NCI-H187 treated with DMSO at 0.1 percent for 48 hours (cell line): Measurements from ENCODE around the gene GSC2.

Experiments used
- DNase-seq: peaks from one replicate; lab custom pipeline; 2025; lab: John Stamatoyannopoulos, UW

The GSC2 gene

GRCh38 chr22:19119949-19120348 lies 30.1 kb downstream of the GSC2 start:
- DNase-seq: no peak

- DNase-seq: no peak
Observed at GRCh38 chr22:19118329-19118880, 31.7 kb downstream of the GSC2 start.

- no peak for DNase-seq
Observed at GRCh38 chr22:19117111-19117512, 33.0 kb downstream of the GSC2 start.

- no peak for DNase-seq
Observed at GRCh38 chr22:19115628-19116027, 34.5 kb downstream of the GSC2 start.

GRCh38 chr22:19114984-19115552 lies 35.0 kb downstream of the GSC2 start:
- no peak for DNase-seq

GRCh38 chr22:19113429-19113828 lies 36.7 kb downstream of the GSC2 start:
- DNase-seq: no peak

DNA sequence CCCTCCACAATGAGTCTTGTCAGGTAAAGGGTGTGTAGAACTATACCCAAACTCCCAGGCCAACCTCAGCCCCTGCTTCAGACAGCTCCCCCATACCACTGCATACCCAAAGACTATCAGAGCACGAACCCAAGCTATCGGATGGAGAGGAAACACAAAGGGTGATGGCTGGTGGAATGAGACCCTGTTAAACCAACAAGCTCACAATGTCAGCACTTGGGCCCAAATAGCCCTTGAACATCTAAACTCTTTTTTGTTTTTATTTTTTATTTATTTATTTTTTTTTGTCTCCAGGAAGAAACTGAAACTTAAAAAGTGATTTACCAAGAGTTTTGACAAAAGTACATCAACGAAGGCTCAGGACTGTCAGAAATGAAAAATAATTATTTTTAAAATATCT lies 38.5 kb downstream of the GSC2 start:
- DNase-seq: no peak

DNA sequence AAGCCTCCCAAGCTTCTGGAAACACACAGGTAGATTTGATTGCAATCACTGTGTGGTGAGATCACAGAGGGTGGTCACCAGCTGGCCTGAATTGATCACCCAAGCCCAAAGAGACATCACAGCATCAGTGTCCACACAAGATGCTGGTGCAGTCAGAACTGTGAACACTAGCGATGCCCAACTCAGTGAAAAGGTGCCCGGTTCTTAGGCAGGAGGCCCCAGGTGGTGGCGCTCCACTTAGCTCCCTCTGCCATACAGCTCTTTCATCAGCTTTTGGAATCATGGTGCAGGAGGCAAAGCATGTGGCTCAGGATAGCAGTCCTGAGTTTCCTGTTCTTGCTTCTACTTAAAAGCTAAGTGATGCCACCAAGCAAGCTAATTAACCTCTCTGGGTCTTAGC lies 39.0 kb downstream of the GSC2 start:
- no peak for DNase-seq

GRCh38 chr22:19110646-19111045 lies 39.4 kb downstream of the GSC2 start:
- no peak for DNase-seq

GRCh38 chr22:19110064-19110458 lies 40.0 kb downstream of the GSC2 start:
- DNase-seq: no peak

GRCh38 chr22:19109198-19110063 lies 40.7 kb downstream of the GSC2 start:
- no peak for DNase-seq

DNA sequence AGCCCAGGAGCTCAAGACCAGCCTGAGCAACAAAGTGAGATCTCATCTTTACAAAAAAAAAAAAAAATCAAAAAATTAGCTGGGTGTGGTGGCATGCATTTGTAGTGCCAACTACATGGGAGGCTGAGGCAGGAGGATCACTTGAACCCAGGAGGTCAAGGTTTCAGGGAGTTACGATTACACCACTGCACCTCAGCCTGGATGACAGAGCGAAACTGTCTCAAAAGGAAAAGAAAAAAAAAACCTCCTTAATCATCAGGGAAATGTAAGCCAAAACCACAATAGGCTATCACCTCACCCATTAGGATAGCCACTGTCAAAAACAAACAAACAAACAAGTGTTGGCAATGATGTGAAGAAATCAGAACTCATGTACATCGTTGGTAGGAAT lies 41.3 kb downstream of the GSC2 start:
- DNase-seq: no peak

- peak; percentile 23 for DNase-seq
Observed at GRCh38 chr22:19107730-19108074, 42.4 kb downstream of the GSC2 start.

DNA sequence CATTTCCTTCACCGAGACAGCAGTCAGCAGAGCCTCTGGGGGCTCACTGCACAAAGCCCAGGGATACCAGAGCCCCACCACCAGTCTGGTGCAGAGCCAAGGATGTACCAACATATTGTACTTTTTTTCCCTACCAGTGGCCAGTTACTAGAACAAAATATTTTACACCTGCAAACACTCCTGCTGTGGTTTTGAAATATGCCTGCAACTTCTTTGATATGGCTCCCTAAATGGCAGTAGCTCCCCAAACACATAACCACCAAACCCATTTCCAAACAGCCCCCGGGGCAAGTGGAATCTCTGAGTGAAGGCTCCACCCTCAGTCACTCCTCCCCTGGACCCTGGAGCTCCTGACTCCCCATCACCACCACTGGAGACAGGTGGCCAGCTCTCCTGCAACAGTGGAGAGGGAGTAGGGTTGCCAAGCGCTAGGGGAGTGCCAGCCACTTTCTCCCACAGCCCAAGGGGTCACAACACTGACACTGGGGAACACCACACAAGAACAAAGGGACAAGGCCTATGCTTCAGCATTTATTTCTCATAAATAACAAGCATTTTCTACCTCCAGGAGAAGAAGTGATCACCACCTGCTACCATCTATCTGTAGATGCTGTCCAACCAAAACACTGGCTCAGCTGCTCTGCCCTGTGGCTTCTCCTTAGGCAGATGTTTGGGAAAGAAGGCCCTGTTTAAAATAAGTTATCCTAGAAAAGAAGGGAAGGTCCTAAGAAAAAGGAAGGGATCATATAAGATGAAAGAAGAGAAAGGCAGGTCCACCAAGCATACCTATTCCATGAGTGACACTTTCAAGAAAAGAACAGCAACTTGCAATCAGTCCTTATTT lies 43.0 kb downstream of the GSC2 start:
- no peak for DNase-seq

- DNase-seq: no peak
Observed at GRCh38 chr22:19105867-19106802, 44.0 kb downstream of the GSC2 start.

DNA sequence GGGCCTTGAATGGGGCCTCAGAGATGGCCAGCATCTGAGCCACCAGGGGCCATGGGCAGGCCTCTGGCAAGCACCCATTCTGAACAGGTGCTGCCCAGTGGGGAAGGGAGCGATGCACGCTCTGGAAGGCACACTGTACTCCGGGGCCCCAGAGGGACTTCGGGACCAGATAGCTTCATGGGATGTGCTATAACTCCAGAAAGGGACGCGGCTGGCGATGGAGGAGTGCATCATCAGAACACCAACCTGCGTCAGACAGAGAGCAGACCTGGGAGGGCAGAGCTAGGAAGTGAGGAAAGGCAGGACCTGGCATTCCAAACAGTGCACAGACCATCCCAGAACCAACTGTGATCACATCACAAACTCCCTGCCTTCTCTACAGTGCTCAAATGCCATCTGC lies 44.6 kb downstream of the GSC2 start:
- no peak for DNase-seq

GRCh38 chr22:19103880-19104821 lies 45.9 kb downstream of the GSC2 start:
- no peak for DNase-seq

- DNase-seq: no peak
Observed at GRCh38 chr22:19098157-19098556, 51.9 kb downstream of the GSC2 start.

DNA sequence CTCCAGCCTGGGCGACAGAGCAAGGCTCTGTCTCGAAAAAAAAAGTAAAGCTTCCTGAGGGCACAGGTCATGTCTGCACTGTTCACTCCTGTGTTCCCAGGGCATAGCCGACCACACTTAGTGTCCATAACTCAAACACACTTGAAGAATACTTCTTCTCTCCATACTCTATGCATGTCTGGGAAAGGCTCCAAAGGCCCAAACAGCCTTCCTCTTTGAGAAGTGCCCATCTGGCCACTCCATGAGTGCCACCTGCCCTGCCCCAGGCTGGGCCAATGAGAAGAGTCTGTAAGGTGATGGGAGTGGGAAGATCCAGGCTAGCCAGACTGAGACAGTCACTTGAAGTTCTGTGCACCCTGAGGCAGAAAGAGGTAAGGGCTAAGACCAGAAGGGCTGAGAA lies 52.6 kb downstream of the GSC2 start:
- DNase-seq: no peak
